ENCODE measurements around the gene ILDR1. TPM values are rescaled to one million over a fixed set of nuclear protein-coding genes. Genes with fewer than 3 reads are reported as not detected.

ILDR1 gene
- total RNA-seq, result under 0.01 TPM in 1 of 2 replicates, not detected in the other

DNA sequence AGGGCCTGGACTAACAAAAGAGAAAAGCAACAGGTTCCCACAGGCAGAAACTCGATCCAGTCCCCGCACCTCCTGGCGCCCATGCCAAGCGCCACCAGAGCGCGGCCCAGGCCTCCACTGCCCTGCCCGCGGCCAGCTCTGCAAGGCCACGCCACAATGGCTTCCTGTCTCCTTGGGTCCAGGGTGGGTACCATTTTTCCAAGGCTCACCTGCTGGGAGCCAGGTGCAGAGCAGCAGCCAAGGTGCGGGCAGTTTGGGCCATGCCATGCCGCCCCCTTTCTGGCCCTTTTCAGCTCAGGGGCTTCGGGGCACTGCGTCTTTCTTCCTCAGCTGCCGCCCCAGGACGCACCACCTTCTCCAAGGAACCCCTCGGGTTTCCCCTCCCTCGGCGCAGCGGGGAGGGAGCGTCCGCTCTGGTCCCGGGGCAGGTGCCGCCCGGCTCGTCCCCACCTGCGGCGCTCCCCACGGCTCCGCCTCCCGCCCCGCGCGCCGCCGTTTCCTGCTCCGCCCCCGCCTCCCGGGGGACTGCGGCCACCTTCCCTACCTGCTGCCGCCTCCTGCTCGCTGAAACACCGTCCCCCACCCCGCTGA lies at the start of gene ILDR1:
ILDR1 (minus strand) TSS at position 437 of the 591 bp plus-strand sequence; CDS start at position 267, 170 bp downstream.

DNA sequence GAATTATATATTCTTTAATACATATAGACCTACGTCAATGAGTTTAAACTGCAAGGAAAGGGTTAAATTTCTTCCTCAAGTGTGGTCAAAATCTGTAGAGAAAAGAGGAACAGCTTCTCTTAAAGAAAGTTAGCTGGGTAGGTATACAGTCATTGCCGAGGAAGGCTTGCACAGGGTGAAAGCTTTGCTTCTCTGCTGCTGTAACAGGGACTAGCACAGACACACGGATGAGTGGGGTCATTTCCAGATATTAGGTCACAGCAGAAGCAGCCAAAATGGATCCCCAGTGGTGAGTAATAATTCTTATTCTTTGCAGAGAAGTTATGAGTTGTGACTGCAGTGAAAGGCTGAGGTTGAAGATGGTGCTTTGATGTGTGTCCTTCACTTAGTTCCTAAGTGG lies 33.2 kb upstream of the ILDR1 start, which contains the start of gene CD86:
CD86 (plus strand) TSS at position 148 of the 400 bp plus-strand sequence; CDS start at position 276, 128 bp downstream.

Other genes starting within 250 kb of the ILDR1 start
- 8.7 and 10.4 TPM in 2 replicates for gene IQCB1, start 187.2 kb downstream of the ILDR1 start, total RNA-seq
- gene EAF2, start 187.0 kb downstream of the ILDR1 start, total RNA-seq, result 1.4 and 3.7 TPM in 2 replicates
- gene SLC15A2, start 127.8 kb downstream of the ILDR1 start, total RNA-seq, result under 0.01 and 0.43 TPM in 2 replicates
- not detected in 2 replicates for gene CD86, start 33.1 kb upstream of the ILDR1 start, total RNA-seq
- not detected in 2 replicates for gene CASR, start 161.4 kb upstream of the ILDR1 start, total RNA-seq

Measured in bronchial smooth muscle cell (primary cell).